ENCODE results near the gene CIAO2B.

CIAO2B gene

GRCh38 chr16:66910175-66910940 lies 23.8 kb downstream of the CIAO2B start:
- TF ChIP-seq CTCF (IDR thresholded peaks at IDR 0.05) = no peak
- Histone ChIP-seq H3K27ac (no peak overlapping the region), H3K9me3 (no peaks in the 10 kb centered on the region), H3K4me3 (ENCODE audit: low read depth in 1 of 2, low read length in 1 of 2) (no peak overlapping the region), H3K27me3 (peaks cover 7% of the 10 kb centered on the region), H3K36me3 (no peaks in the 10 kb centered on the region), H3K4me1 (ENCODE audit: control insufficient read depth in 1 of 2, insufficient read depth in 1 of 2, low read depth in 1 of 2, low read length in 1 of 2) (no peaks in the 10 kb centered on the region)

DNA sequence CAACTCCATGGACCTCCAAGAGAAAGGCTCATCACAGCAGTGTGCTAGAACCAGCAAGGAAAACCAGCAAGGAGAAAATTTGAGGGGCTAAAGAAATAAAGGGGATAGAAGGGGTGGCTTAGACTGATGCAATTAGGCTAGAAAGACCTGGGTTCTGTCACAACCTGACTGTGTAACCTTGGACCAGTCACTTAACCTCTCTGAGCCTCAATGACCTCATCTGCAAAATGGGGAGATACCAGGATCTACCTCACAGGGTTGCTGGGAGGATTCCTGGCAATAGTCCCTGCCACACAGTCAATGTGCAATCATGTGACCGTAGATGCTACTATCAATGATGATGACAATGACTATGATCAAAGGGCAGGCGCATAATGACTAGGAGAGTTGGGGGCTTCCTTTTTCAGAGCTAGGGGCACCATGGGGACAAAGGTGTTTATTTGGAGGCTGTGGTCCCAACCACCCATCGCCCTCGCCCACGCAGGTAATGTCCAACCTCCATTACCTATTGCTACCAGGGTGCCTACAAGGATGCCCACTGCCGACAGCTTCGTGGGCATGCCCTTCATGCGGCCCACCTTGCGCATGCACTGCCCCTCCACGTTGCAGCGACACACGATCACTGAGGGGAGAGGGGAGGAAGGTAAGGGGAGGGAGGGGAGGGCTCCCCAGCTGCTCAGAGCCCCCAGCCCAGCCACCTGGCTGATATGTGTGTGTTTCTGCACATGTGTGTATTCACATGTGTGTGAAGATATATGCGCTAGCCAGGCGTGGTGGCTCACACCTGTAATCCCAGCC lies 25.2 kb downstream of the CIAO2B start:
- Histone ChIP-seq H3K27me3 (peaks cover 7% of the 10 kb centered on the region), H3K9me3 (no peaks in the 10 kb centered on the region), H3K36me3 (no peaks in the 10 kb centered on the region), H3K27ac (no peak overlapping the region), H3K4me1 (ENCODE audit: control insufficient read depth in 1 of 2, insufficient read depth in 1 of 2, low read depth in 1 of 2, low read length in 1 of 2) (no peaks in the 10 kb centered on the region), H3K4me3 (ENCODE audit: low read depth in 1 of 2, low read length in 1 of 2) (no peak overlapping the region)
- TF ChIP-seq CTCF (IDR thresholded peaks at IDR 0.05) = no peak

DNA sequence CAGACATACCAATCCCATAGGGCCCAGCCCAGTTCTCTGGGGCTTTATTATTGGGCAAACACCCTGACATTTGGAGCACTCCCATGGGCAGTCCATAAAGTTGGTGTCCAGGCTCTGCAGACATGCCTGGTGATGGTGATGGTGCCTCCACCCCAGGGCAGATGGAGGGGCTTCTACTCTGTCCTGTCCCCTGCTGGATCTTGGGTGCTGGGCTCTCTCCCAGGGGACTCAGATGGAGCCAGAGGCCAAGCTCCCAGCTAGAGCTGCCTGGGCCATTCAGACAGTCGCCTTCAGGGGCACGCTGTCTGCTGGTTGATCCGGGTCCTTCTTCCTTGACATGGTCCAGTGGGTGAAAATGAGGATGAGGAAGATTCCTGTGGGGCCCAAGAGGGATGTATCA lies 26.1 kb downstream of the CIAO2B start:
- no peaks in the 10 kb centered on the region for H3K9me3 ChIP-seq
- no peak for TF ChIP-seq CTCF (IDR thresholded peaks at IDR 0.05)
- no peak overlapping the region for H3K27ac ChIP-seq
- H3K4me3 ChIP-seq (ENCODE audit: low read depth in 1 of 2, low read length in 1 of 2) = no peak overlapping the region
- H3K36me3 ChIP-seq = no peaks in the 10 kb centered on the region
- H3K4me1 ChIP-seq (ENCODE audit: control insufficient read depth in 1 of 2, insufficient read depth in 1 of 2, low read depth in 1 of 2, low read length in 1 of 2) = no peaks in the 10 kb centered on the region
- H3K27me3 ChIP-seq = peaks cover 7% of the 10 kb centered on the region

DNA sequence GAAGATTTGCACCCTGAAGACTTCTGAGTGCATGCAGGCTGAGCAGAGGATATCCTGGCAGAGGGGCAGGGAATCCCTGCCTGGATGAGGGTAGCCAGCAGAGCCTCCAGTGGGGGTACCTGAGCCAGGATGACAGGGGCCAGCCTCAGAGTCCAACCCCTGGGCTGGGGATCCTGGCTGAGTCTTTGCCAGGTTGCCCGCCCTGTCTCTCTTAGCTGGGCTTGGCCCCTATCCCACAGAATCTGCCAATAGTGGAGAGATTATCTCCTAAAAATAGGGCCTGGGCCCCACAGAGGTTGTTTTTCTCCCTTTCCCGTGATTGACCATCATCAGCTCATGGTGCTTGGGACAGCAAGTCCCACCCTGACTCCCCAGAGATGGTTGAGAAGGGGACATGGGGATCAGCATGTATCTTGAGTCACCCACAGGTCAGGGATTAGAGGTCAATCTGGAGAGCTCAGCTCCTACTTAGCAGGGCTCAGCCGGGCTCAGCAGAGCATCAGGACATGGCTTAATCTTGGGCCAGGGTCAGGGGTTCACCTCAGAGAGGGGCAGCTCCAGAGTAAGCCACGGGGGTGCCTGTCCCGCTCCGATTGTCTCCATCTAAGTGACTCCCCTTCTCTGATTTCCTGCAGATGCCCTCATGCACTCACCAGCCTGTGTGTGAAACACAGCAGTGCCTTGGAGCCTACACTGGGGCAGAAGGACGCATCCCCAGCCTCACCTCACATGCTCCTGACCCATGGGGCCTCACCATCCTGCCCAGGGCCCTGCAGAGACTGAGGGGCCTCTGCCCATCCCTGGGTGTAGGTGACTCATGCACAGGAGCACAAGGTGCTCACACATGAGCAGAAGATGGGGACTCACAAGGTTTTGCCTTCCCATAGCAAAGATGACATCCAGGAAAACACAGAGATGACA lies 27.0 kb downstream of the CIAO2B start:
- Histone ChIP-seq H3K4me3 (ENCODE audit: low read depth in 1 of 2, low read length in 1 of 2) (no peak overlapping the region), H3K9me3 (no peaks in the 10 kb centered on the region), H3K4me1 (ENCODE audit: control insufficient read depth in 1 of 2, insufficient read depth in 1 of 2, low read depth in 1 of 2, low read length in 1 of 2) (no peaks in the 10 kb centered on the region), H3K27me3 (peaks cover 7% of the 10 kb centered on the region), H3K27ac (no peak overlapping the region), H3K36me3 (no peaks in the 10 kb centered on the region)
- TF ChIP-seq CTCF (IDR thresholded peaks at IDR 0.05) = no peak
